ENCODE results near the gene MAGEA9B.
"Not testable (repeated sequence)": the region's sequence is repeated elsewhere in the genome, so short reads cannot be mapped to it uniquely, and the experiment has no call there.

MAGEA9B gene

DNA sequence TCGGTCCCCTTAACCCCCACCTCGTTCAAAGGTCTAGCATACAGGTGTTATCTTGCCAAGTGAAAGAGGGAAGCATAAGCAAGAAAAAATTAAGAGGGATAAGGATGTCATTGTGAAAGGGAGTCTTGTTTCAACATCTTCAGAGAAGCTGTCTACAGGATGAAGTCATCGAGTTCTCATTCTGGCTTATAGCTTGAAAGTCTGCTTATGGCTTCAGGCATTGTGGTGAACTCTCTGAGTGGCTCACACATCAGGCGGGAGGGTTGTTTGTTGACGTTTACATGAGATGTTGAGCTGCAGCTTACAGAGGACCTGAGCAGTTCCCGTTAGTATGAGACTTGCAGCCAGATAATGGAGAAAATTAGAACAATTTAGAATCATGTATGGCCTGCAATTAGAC is 16.6 kb downstream of the MAGEA9B start:
- DNase-seq: no peak

DNA sequence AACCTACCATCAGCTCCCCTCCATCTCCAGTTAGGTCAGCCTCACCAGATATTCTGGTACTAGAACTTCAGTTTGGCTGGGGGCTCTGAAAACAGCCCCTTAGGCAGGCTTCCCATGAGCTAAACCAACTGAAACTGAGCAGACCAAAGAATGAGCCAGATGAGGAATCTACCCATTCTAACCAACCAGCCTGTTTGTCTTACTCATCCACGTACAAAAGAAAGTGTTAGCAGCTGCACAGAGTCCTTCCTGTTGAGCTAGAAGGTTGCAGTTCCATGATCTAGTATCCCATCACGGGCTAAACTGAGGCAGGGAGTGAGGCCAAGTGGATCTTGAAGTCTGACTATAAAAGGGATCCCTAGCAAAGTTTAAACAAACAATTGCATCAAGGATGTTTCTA is 17.5 kb downstream of the MAGEA9B start:
- no peak for DNase-seq

DNA sequence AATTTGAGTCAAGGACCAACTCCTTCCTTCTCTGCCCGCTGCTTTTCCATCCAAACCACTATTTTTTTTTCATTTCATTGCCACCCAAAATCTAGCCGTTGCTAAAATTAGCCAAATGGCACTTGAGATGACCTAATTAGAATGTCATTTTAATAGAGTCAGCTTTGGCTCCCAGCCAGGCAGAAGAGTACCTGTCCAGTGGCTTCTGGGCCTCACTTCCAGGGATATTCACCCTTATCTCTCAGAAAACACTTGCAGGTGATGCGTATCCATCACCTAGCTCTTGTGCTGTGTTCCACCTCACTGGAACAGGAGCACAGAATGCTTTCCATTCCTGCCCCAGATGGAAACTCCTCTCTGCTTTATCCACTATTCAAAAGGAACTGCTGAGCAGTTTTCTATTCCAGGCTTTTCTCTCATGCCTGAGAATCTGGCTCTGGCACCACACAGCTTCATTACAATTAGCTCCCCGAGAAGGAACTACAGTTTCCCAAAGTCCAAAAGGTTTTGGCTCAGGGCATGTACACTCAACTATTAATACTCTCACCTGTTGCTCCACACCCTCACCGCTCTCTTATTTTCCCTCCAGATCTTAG is 18.5 kb downstream of the MAGEA9B start:
- DNase-seq: no peak

DNA sequence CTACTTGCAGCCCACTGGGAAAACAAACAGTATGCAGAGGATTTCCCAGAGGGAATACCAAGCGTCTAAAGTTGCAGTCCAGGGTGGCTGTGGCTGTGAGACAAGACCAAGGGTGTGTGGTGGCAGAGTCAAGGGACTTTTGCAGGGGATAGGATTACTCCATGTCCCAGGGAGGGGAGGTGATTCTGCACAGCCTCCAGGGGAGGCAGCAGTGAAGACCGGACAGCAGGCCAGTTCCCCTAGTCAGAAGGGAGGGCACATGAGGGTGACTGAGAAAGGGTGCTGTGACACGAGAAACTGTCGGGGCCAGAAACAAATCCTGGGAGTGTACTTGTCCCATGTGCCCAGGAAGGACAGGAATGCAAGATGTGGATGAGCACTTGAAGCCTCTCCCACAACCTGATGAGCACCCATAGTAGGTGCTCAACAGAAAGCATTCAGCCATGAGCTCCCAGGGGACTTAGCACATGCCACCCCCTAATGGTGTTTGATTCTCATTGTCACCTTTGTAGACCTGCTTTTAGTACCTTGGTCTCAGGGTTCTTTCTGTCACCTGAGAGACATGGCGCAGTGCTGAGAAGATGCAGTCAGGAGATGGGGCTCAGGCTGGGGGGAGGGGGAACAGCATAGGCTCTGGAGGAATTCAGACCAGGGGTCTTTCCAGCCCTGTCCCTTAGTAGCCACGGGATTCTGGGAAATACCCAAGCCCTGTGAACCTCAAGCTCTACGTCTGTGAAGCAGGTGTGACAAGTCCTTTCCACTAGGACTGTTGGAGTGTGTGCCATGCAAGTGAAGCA is 19.4 kb downstream of the MAGEA9B start:
- no peak for DNase-seq

DNA sequence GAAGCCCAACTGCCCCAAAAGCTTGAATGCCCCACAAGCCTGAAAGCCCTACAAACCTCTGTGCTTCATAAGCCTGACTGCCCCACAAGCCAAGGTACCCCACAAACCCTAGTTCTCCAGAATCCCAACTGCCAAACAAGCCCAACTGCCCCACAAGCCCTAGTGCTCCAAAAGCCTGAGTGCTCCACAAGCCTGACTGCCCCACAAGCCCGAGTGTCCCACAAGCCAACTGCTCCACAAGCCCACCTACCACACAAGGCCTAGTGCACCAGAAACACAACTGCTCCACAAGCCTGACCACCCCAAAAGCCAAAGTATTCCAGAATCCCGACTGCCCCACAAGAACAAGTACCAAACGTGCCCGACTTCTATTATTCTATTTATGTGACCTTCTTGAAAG is 23.9 kb downstream of the MAGEA9B start:
- DNase-seq: no peak

DNA sequence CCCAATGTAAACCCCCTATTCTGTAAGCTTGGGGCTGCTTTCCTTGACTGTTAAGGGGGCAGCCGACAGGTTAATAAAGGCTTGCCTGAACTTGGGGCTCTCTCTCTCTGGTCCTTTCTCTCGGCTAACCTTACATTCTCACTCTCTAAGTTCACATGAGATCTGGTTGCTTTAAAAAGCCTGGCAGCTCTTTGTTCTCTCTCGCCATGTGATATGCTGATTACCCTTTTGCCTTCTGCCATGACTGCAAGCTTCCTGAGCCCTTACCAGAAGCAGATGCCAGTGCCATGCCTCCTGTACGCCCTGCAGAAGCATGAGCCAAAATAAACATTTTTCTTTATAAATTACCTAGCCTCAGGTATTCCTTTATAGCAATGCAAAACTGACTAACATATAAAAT is 32.0 kb downstream of the MAGEA9B start:
- DNase-seq: not testable (repeated sequence)

DNA sequence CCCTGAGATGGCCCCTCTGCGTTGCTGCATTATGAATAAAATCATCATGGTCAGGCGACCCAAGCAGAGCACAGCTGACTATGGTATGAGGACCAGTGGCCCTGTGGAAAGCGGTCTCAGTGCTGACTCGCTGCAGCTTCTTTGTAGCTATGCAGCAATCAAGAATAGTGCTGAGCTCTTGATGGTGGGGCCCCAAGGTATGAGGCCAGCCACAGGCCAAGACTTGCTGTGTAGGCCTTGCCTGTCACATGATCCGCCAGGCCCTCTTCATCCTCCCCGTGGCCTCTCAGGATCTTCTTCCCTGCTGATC is 35.4 kb downstream of the MAGEA9B start:
- DNase-seq: not testable (repeated sequence)

DNA sequence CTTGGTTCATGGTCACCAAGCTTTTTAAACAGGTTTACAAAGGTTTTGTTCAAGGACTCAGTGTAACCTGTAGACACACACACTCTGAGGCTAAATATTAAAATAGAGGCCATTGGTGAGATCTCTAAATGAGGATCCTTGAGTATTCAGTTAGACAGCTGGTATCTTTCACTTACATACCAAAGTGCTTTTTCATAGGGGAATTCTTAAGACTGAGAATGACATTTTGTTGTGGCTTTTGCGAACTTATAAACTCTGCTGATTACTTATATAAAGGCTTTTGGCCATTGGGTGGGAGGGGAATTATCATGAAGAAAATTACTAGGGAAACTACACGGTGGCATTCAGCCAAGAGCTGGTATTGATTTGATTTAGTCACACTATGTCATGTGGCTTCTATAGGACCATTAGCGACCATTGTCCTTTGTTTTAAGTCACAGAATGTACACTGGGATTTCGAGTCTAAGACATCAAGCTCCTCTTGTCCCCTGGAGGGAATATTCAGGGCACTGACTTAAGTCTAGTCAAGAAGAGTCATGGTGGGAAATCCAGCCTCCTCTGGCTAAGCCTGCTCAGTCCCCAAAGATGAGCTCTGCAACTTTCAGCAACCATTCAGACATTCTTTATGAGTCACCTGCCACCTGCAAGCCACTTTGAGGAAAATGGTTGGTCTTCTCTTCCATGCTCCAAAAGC is 35.9 kb downstream of the MAGEA9B start:
- not testable (repeated sequence) for DNase-seq

DNA sequence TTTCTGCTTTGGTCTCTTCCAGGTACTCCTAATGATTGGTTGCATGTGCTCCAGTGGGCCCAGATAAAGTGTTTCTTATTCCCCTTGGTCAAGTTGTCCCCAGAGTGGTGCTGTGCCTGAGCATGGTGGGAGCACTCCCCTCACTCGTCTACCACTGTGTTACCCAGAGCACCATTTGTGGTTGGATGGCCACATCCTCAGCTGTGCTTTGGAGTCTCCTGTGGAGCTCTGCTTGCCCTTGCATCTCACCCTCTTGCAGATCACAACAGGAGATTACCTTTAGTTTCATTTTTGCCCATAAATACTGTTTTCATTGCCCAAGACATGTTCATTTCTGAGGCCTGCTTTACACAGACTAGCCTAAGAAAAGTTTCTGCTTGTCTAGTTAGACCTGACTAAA is 36.8 kb downstream of the MAGEA9B start:
- DNase-seq: peak; percentile 14

DNA sequence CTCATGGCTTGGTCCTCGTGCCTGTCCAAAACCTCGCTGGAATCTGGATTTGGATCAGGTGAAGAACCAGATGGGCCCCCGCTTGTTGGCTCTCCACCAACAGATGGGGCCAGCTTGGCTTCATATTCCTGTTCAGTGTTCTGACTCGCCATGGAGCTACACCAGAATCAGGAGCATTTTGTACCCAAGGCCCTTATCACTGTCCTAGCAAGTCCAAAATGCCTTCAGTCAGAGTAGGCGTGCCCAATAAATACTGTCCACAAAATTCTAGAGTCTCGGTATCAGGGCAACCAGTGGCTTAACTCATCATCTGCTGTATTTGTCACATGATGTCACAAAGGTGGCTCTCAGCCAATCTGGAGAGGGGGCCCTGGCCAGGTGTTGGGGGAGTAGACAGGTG is 37.6 kb downstream of the MAGEA9B start, which contains the start of gene HSFX3:
Gene HSFX3 (minus strand): TSS at position 224 of the 400 bp plus-strand sequence. CDS start 72 bp downstream, at position 152.
- DNase-seq: not testable (repeated sequence)

DNA sequence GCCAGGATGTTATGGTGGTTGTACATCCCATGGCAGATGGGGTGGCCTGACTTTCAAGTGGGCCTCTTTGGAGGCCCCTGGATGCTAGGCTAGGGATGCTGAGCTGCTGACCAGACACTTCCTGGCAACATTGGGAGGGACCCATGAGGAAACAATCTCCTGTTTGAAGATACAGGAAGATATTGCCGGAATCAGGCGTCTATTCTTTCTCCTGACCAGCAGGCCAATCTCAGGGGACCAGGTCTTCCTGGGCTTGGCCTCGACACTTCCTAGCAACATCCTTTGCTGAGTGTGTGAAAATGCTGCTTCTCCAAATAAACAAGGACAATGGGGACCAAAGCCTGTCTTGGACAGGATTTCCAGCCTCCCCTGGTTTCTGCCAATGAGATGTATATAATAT is 39.5 kb downstream of the MAGEA9B start:
- not testable (repeated sequence) for DNase-seq

DNA sequence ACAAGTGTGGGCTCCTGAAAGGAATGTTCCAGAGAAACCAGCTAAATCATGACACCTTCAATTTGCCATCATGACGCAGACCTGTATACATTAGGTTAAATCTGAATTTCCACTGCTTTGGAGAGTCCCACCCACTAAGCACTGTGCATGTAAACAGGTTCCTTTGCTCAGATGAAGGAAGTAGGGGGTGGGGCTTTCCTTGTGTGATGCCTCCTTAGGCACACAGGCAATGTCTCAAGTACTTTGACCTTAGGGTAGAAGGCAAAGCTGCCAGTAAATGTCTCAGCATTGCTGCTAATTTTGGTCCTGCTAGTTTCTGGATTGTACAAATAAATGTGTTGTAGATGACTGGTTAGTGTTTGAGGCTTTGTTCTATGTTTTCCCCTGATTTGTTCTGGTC is 40.3 kb downstream of the MAGEA9B start:
- DNase-seq: not testable (repeated sequence)

DNA sequence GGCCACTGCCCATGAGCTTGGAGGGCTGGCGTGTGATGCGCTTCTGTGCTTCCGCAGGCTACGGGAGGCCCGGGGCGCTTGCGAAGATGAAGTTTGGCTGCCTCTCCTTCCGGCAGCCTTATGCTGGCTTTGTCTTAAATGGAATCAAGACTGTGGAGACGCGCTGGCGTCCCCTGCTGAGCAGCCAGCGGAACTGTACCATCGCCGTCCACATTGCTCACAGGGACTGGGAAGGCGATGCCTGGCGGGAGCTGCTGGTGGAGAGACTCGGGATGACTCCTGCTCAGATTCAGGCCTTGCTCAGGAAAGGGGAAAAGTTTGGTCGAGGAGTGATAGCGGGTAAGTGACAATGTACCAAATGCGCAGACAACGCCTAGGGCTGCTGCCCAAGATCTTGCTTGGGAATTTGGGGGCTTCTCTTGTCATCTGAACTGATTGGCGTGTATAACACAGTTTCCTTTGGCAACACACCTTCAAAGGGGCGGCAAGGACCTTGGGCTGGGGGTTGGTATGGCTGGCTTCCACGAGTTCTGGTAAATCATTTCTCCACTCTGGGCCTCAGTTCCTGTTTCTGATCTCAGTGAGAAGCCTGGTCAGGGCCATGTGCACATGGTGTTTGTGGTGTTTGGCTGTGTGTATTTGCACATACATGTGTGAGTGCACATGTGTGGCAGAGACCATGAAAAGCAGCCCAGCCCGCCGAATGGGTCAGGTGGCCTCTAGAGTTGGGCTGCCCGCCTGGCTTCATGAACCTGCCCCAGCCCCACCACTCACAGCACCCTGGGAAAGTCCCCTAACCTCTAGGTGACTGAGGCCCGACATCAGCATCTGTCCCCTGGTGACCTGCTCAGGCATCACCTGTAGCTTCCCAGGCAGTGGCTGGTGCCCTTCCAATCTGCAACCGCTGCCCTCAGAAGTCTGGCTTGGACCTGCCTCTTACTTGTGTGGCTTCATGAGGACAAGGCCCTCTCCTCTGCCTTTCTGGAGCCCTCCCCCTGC is 41.4 kb downstream of the MAGEA9B start:
- DNase-seq: peak; percentile 14

DNA sequence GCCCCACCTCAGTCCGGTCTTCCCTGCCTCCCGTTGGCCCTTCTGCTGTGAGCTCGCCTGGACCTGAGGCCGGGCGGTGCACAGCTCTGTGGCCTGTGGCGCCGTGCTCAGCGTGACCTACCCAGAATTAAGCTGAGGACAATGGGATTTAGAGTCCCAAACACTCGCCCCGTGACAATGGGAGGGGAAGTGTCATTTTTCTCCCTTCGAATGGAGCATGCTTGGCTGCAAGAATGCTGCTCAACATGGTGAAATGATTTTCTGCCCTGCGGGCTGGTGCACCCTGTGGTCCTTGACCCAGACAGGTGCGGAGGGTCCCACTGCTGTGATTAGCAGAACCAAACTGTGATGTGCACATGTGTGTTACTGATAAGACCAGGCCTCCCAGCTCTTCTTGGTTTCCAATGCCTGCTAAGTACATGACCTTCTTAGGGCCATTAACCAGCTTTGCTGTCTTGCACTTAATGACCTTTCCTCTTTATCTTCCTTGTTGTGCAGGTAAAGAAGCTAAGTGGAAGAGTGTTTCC is 45.7 kb downstream of the MAGEA9B start:
- DNase-seq: no peak

DNA sequence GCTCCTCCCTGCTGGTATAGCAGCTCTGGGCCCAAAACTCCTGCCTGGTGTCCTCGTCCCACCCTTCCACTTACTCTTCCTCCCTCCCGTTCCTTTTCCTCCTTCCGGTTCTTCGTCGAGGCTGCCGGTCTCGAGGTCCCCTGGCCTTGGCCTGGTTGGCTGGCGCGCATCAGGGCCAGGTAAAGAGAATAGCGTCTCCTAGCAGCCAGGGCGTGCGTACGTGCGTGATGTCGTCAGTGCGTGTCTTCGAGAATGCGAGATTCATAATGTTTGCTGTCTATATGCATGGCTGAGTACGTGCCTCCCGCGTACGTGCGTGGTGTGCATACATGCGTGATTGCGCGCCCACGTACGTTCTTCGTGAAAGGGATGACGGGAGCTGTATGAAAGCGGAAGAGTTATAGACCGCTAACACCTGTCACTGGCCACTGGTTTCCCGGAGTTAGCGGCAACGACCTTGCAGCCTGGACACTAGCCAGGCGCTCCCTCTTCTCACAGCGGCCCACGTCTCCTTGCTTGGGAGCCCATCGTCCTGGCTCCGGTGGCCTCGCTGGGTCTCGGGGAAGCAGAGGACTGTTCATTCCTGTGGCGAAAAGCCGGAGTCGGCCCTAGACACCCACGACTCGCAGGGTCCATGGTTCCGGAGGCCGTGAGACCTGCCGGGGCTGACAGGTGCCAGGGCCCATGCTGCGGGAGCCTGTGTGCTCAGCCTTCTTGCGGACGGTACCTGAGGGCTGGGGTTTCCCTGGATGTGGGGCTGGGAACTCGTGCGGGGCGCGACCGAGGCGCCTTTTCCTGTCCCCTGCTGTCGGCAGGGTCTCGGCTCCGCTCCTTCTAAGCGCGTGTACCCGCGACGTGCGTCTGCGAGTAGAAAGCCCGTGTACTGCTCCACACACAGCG is 46.4 kb downstream of the MAGEA9B start, which contains the start of gene EOLA1:
Gene EOLA1 (plus strand): TSS at position 392 of the 900 bp plus-strand sequence. CDS start 4,619 bp downstream, outside the sequence.
- DNase-seq: peak; percentile 93

DNA sequence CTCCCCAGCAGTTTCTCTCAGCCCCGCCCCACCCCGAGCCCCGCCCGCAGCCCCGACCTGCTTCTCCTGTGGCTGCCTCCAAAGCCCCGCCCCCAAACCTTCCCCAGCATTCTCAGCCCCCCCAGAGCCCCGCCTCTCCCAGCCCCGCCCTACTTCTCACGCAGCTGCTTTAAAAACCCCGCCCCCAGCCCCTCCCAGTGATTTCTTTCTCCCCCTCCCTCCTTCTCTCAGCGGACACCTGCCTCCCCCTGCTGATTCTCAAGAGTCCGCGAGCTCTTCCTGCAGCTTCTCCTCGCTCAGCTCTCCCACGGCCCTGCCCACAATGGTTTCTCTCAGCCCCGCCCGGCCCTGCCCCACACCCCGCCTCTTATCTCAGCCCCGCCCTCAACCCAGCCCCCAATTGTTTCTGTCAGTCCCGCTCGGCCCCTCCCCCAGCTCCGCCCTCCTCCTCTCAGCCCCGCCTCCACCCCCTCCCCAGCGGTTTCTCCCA is 47.1 kb downstream of the MAGEA9B start:
- DNase-seq: peak; percentile 91

DNA sequence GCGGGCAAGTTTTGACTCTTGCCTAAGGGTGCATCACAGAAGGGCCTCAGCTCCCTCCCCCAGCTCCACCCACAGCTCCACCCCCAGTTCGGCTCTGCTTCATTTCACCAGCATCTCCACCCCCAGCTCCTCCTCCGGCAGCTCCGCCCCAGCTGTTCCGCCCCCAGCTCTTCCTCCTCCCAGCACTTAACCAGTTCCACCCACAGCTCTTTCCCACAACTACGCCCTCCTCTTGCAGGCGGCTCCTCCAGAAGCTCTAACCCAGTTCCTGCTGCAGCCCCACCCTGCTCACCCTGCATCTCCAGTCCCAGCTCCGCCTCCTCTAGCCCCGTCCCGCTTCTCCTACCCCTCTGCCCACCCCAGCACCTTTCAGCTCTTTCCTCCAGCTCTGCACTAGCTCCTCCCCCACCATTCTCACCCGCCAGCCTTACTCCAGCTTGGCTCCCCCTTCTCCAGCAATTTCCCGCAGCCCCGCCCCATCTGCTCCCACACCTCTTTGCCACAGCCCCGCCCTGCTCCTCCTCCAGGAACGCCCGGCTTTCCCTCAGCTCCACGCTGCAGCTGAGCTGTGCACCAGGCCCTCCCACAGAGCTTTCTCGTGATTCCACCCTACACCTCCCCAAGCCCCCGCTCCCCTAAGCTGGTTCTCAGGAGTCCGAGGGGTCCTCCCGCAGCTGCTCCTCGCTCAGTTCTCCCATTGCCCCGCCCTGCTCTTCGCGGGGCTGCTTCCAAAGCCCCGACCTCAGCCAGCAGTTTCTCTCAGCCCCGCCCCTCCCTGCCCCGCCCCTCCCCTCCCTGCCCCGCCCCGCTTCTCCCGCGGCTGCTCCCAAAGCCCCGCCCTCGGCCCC is 47.8 kb downstream of the MAGEA9B start:
- DNase-seq: peak; percentile 94

DNA sequence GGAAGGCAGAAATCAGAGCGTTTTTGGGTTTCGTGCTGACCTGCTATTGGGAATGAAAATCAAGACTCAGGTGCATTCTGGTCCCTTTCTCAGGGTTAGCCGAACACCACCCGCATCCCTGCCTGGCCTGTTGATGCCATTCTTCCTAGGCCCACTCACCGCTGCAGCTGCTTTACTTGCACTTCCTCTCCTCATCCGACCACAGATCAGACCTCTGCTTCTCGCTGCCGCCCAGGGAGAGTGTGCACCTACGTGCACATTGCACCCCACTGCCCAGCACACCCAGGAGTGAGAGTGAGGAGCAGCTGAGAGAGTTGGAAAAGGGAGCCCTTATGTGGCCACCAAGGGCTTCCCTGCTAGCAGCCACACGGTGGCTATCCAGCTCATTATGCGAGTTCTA is 49.8 kb downstream of the MAGEA9B start:
- DNase-seq: not testable (repeated sequence)

DNA sequence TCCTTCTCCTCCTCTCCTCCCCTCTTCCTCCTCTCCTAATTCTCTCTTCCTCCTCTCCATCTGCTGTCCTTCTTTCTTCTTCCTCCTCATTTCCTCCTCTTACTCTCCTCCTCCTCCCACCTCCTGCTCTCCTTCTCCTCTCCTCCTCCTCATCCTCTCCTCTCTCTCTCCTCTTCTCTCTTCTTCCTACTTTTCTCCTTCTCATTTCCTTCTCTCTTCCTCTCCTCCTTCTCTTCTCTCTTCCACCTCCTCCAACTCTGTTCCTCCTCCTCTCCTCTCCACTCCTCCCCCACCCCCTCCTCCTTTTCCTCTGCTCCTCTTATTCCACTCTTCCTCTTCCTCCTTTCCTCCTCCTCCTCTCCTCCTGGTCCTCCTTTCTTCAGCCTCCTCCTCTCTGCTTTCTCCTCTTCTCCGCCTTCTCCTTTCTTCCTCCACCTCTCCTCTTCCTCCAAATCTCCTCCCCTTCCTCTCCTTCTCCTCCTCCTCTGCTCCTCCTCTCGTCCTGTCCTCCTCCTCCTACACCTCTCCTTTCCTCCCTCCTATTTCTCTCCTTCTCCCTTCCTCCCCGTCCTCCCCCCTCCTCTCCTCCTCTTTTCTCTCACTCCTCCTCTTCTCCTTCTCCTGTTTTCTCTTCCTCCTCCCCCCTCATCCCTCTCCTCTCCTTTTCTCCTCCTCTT is 52.2 kb downstream of the MAGEA9B start:
- DNase-seq: not testable (repeated sequence)
